Activated CD8-positive, alpha-beta memory T cell treated with anti-CD3 and anti-CD28 coated beads, Interleukin-2, amount 10 ng/mL, durations not matched to agents 7 days and 5 days (primary cell): Measurements from ENCODE around the gene SGO2. TPM values are rescaled to one million over a fixed set of nuclear protein-coding genes. Genes with fewer than 3 reads are reported as not detected.
"Not testable (repeated sequence)": the region's sequence is repeated elsewhere in the genome, so short reads cannot be mapped to it uniquely, and the experiment has no call there.

Experiments
- ATAC-seq: fragments of 150-1000 bp; cut with Tn5 transposase; one replicate; pipeline ENCODE4 v1.10.0; 2021; ENCODE audit warnings: moderate library complexity
- CTCF ChIA-PET: fragments of 350-600 bp; sonication (Branson Sonifier 250); formaldehyde crosslinking; loops from one replicate; lab custom pipeline; 2021; ENCODE audit warnings: antibody characterized with exemption; lab: Charles Lee
- DNase-seq: peaks from one replicate; pipeline ENCODE4 v3.0.0-alpha.2; 2020
- H3K27ac Mint-ChIP-seq: one replicate; pipeline ENCODE4 v1.8.0; 2021; ENCODE audit warnings: mild to moderate bottlenecking, mixed read lengths
- H3K27me3 Mint-ChIP-seq: one replicate; pipeline ENCODE4 v1.8.0; 2021; ENCODE audit warnings: mixed read lengths
- H3K36me3 Mint-ChIP-seq: one replicate; pipeline ENCODE4 v1.8.0; 2021; ENCODE audit warnings: mild to moderate bottlenecking, mixed read lengths
- H3K4me1 Mint-ChIP-seq: one replicate; pipeline ENCODE4 v1.8.0; 2021; ENCODE audit warnings: mixed read lengths
- H3K4me3 Mint-ChIP-seq: one replicate; pipeline ENCODE4 v1.8.0; 2021; ENCODE audit warnings: mild to moderate bottlenecking, moderate library complexity, mixed read lengths
- H3K9me3 Mint-ChIP-seq: one replicate; pipeline ENCODE4 v1.8.0; 2022; ENCODE audit warnings: low read depth, mixed read lengths
- total RNA-seq, 2 experiments: library from RNA; stranded (reverse); gene quantifications; one replicate each; pipeline ENCODE4 v1.2.3, GENCODE V29; 2021

Gene SGO2
- total RNA-seq, 2 experiments from 2014 or later, result 39.7 to 52.5 TPM

GRCh38 chr2:200619279-200619678 lies 93.3 kb downstream of the SGO2 start:
- H3K27ac Mint-ChIP-seq, result no peak overlapping the region
- ATAC-seq, result no peak
- no peaks in the 10 kb centered on the region for H3K9me3 Mint-ChIP-seq

GRCh38 chr2:200620606-200621390 lies 94.8 kb downstream of the SGO2 start:
- peaks cover 5% of the 10 kb centered on the region for H3K27me3 Mint-ChIP-seq
- no peak for DNase-seq

More at GRCh38 chr2:200619279-200619678, 93.3 kb downstream of the SGO2 start:
- H3K27me3 Mint-ChIP-seq, result peaks cover 8% of the 10 kb centered on the region
- no peaks in the 10 kb centered on the region for H3K36me3 Mint-ChIP-seq
- peaks cover 18% of the 10 kb centered on the region for H3K4me1 Mint-ChIP-seq
- no peak overlapping the region for H3K4me3 Mint-ChIP-seq
- no peak for DNase-seq
- CTCF ChIA-PET, result interaction anchor here (0.5 kb wide), 1 partner anchor 762 kb away, joined by 4 read pairs; no protein-coding TSS in a partner anchor

DNA sequence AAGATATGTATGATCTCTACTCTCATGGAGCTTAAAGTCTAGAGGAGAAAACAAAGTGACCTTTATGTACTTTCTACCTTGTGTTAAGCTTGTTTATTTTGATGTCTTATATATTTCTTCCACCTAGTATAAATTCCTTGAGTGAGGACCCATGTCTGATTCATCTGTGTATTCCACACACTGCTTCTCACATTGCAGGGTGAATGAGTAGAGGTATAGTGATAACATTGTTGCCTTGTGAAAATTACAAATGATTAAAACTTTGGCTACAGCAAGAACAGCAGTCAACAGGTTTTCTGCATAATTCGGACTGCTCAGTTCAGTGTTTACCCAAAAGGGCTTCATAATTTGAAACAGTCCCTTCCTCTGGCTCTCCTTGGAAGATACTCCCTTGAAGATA lies 96.1 kb downstream of the SGO2 start:
- Mint-ChIP-seq H3K27ac (no peak overlapping the region), H3K27me3 (peaks cover 6% of the 10 kb centered on the region), H3K36me3 (no peaks in the 10 kb centered on the region), H3K4me3 (no peak overlapping the region), H3K9me3 (no peaks in the 10 kb centered on the region), H3K4me1 (peaks cover 15% of the 10 kb centered on the region)
- CTCF ChIA-PET, result no interaction called here
- no peak for DNase-seq
- no peak for ATAC-seq

More at GRCh38 chr2:200620606-200621390, 94.8 kb downstream of the SGO2 start:
- CTCF ChIA-PET, result no interaction called here
- Mint-ChIP-seq H3K36me3 (no peaks in the 10 kb centered on the region), H3K27ac (no peak overlapping the region), H3K4me1 (peaks cover 18% of the 10 kb centered on the region), H3K4me3 (no peak overlapping the region), H3K9me3 (no peaks in the 10 kb centered on the region)
- ATAC-seq, result no peak

- H3K27me3 Mint-ChIP-seq, result peaks cover 22% of the 10 kb centered on the region
- CTCF ChIA-PET, result no interaction called here
- peaks cover under 1% of the 10 kb centered on the region for H3K4me1 Mint-ChIP-seq
- H3K9me3 Mint-ChIP-seq, result no peaks in the 10 kb centered on the region
- H3K36me3 Mint-ChIP-seq, result no peaks in the 10 kb centered on the region
- no peak overlapping the region for H3K27ac Mint-ChIP-seq
- ATAC-seq, result no peak
- no peak for DNase-seq
- no peak overlapping the region for H3K4me3 Mint-ChIP-seq
These were observed 98.0 kb downstream of the SGO2 start for GRCh38 chr2:200624026-200624425.

- H3K27me3 Mint-ChIP-seq, result peaks cover 27% of the 10 kb centered on the region
- CTCF ChIA-PET, result no interaction called here
- no peak overlapping the region for H3K4me3 Mint-ChIP-seq
- DNase-seq (no peak), ATAC-seq (no peak)
- H3K27ac Mint-ChIP-seq, result no peak overlapping the region
- no peaks in the 10 kb centered on the region for H3K36me3 Mint-ChIP-seq
- no peaks in the 10 kb centered on the region for H3K9me3 Mint-ChIP-seq
- no peaks in the 10 kb centered on the region for H3K4me1 Mint-ChIP-seq
These were observed 98.7 kb downstream of the SGO2 start for GRCh38 chr2:200624658-200625057.

GRCh38 chr2:200625282-200625681 lies 99.3 kb downstream of the SGO2 start:
- ATAC-seq (no peak), DNase-seq (no peak)
- Mint-ChIP-seq H3K9me3 (no peaks in the 10 kb centered on the region), H3K4me3 (no peak overlapping the region), H3K4me1 (no peaks in the 10 kb centered on the region), H3K27me3 (peaks cover 29% of the 10 kb centered on the region), H3K36me3 (no peaks in the 10 kb centered on the region), H3K27ac (no peak overlapping the region)
- CTCF ChIA-PET, result no interaction called here

DNA sequence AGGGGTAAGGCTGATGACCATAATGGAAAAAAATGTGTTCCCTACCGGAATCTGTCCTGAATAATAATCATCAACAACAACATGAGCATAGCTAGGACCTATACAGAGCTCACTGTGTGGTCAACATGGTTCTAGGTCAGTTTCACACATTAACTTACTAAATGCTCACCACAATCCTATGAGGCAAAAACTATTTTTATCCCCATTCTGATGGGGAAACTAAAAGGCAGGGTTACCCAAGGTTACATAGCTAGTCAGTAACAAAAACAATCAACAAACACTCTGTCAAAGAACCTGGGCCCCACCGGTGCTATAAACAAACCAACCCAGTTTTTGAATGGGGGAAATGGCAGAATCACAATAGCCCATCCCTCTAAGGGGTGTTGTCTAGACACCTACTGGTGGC lies 100.0 kb downstream of the SGO2 start:
- Mint-ChIP-seq H3K9me3 (no peaks in the 10 kb centered on the region), H3K36me3 (no peaks in the 10 kb centered on the region), H3K27ac (no peak overlapping the region), H3K4me3 (no peak overlapping the region), H3K4me1 (no peaks in the 10 kb centered on the region), H3K27me3 (peaks cover 31% of the 10 kb centered on the region)
- DNase-seq, result no peak
- CTCF ChIA-PET, result no interaction called here
- no peak for ATAC-seq

DNA sequence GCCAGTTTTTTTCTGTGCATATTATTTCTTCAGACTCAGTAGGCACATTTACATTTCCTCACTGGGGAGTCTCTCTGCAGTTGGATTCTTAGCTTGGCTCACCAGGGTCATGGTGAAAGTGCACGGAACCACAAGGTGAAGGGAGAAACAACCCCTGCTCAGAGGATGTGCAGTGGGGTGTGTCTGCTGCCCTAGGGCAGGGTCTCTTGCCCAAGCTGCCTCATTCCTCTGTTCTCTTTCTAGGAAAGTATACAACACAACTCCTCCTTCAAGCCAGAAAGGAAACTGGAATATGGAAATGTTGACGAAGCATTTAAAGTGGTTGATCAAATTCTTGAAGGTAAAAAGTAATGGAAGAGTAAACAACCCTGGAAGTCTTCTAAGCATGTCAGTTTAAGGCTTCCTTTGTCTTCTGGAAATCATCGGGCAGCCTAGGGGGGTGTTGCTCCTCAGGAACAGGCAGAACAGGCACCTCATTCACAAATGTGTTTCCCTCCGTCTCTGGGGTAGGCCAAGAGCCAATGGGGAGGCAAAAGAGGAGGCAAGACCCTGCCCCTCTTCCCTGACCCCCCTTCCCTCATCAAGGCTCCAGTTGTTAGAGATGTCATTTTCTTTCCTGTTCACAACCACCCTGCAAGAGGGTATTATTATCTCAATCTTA lies 101.2 kb downstream of the SGO2 start:
- CTCF ChIA-PET, result no interaction called here
- H3K4me1 Mint-ChIP-seq, result no peaks in the 10 kb centered on the region
- DNase-seq, result no peak
- H3K4me3 Mint-ChIP-seq, result no peak overlapping the region
- H3K36me3 Mint-ChIP-seq, result no peaks in the 10 kb centered on the region
- no peaks in the 10 kb centered on the region for H3K9me3 Mint-ChIP-seq
- ATAC-seq, result no peak
- no peak overlapping the region for H3K27ac Mint-ChIP-seq
- H3K27me3 Mint-ChIP-seq, result peaks cover 38% of the 10 kb centered on the region

DNA sequence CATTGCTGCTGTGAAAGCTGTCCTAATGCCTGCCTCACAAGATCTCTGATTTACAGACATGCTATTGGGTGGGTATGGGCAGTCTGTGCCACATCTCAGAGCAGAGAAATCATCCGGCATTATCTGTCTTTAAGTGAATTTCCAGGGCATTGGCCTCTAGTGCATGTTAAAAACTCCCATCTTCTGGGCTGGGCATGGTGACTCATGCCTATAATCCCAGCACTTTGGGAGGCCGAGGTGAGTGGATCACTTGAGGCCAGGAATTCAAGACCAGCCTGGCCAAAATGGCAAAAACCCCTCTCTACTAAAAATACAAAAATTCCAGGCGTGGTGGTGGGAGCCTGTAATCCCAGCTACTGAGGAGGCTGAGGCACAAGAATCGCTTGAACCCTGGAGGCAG lies 102.5 kb downstream of the SGO2 start:
- CTCF ChIA-PET, DNase-seq, H3K9me3 Mint-ChIP-seq, H3K36me3 Mint-ChIP-seq, ATAC-seq, H3K4me1 Mint-ChIP-seq, H3K4me3 Mint-ChIP-seq, H3K27ac Mint-ChIP-seq: not testable (repeated sequence)
- H3K27me3 Mint-ChIP-seq, result peaks cover 47% of the 10 kb centered on the region

DNA sequence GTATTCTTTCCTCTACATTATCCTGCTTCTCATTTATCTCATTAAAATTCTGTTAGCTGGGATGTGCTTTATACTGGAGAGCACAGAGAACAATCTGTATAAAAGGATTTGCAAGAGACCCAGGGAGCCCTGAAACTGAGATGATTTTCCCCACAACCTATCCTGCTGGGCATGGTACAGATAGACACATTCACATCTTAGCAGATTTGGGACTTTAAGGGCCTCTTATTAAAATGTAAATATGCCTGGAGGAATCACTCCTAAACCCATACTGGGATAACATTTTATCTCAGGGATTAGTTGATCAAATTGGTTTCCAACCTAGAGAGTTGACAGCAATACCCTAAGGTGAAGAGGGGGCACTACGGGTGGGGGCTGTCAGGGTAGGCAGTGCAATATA lies 105.3 kb downstream of the SGO2 start:
- no peaks in the 10 kb centered on the region for H3K4me1 Mint-ChIP-seq
- H3K4me3 Mint-ChIP-seq, result no peak overlapping the region
- CTCF ChIA-PET, result no interaction called here
- H3K9me3 Mint-ChIP-seq, result no peaks in the 10 kb centered on the region
- peaks cover 56% of the 10 kb centered on the region for H3K27me3 Mint-ChIP-seq
- ATAC-seq (no peak), DNase-seq (no peak)
- H3K27ac Mint-ChIP-seq, result no peak overlapping the region
- H3K36me3 Mint-ChIP-seq, result no peaks in the 10 kb centered on the region

Other genes with a start within 250 kb of the SGO2 start
- 10 to 100 TPM; 62.9 to 89.7 TPM for gene SPATS2L, start 219.5 kb upstream of the SGO2 start, total RNA-seq
- 10 to 100 TPM; 14.4 to 16.3 TPM for gene KCTD18, start 16.1 kb upstream of the SGO2 start, total RNA-seq
- gene AOX1, start 59.8 kb downstream of the SGO2 start, total RNA-seq, result under 1 TPM in 1 of 2 experiments, not detected in 1; 0.20 TPM